Esophagus muscularis mucosa (tissue), 4 donors: ENCODE measurements around the gene BRD7. TPM values are rescaled to one million over a fixed set of nuclear protein-coding genes. Genes with fewer than 3 reads are reported as not detected.

Source experiments
- DNase-seq: peaks from one replicate; pipeline ENCODE4 v3.0.0-alpha.2; 2017; ENCODE audit errors: extremely low spot score
- H3K27ac ChIP-seq, 4 donors: fragments of 200-600 bp; sonication (generic); replicated peaks in 1 of 4; 1 replicate in 3 of 4; 2 replicates in 1 of 4; pipeline ENCODE4 v1.5.1; 2016 to 2019; ENCODE audit warnings: mild to moderate bottlenecking in 1 of 4
- H3K27me3 ChIP-seq, 4 donors: fragments of 200-600 bp; sonication (generic); one replicate each; pipeline versions ENCODE4 v1.5.1 to v1.6.0; 2016 to 2019
- H3K36me3 ChIP-seq, 4 donors: fragments of 200-600 bp; sonication (generic); one replicate each; pipeline ENCODE4 v1.5.1; 2016 to 2019
- H3K4me1 ChIP-seq, 4 donors: fragments of 200-600 bp; sonication (generic); one replicate each; pipeline ENCODE4 v1.5.1; 2016 to 2019
- H3K4me3 ChIP-seq, 4 donors: fragments of 200-600 bp; sonication (generic); 1 replicate in 2 of 4; 2 replicates in 2 of 4; pipeline ENCODE4 v1.5.1; 2016 to 2019; ENCODE audit warnings: mild to moderate bottlenecking in 4 of 4, moderate library complexity in 1 of 4
- H3K9me3 ChIP-seq, 4 donors: fragments of 200-600 bp; sonication (generic); 1 replicate in 3 of 4; 2 replicates in 1 of 4; pipeline ENCODE4 v1.5.1; 2016 to 2019
- CTCF ChIP-seq, 3 experiments: fragments of 200-600 bp in 2 of 3; fragments of 450-650 bp in 1 of 3; sonication (generic) in 2 of 3; IDR thresholded peaks; one replicate each; pipeline ENCODE4 v1.5.1; 2017 to 2019; ENCODE audit warnings: antibody characterized with exemption in 3 of 3, mild to moderate bottlenecking in 2 of 3, moderate library complexity in 1 of 3
- EP300 ChIP-seq: sonication (generic); formaldehyde crosslinking; IDR thresholded peaks from one replicate; pipeline ENCODE4 v1.6.1; 2017; ENCODE audit warnings: antibody characterized with exemption
- POLR2A ChIP-seq: fragments of 450-650 bp; IDR thresholded peaks from one replicate; pipeline ENCODE4 v1.6.1; 2017; ENCODE audit warnings: antibody characterized with exemption, moderate library complexity, mild to moderate bottlenecking, low read depth
- POLR2AphosphoS5 ChIP-seq, 2 donors: sonication (generic); formaldehyde crosslinking; IDR thresholded peaks; one replicate each; pipeline ENCODE4 v1.6.1; 2017; ENCODE audit warnings: antibody characterized with exemption in 2 of 2
- WGBS: methylation state at CpG from one replicate; pipeline ENCODE4 v1.1.5; 2018; 5-methylcytosine and 5-hydroxymethylcytosine counted together
- intact Hi-C: fragments of 100-400 bp; cut with DNase I; formaldehyde crosslinking; loops from one replicate; pipeline ENCODE4 v1.15.1; 2023
- total RNA-seq, 4 donors: library from RNA; depleted of rRNA; stranded (reverse); fragments of >200 nt; gene quantifications; one replicate each; pipeline versions ENCODE4 v1.1.0 to v1.2.1, GENCODE V29; 2016

BRD7 gene
- total RNA-seq, 4 donors from 2014 or later = 49.5 to 68.1 (median 56.5) TPM

GRCh38 chr16:50306287-50306686 lies 62.5 kb downstream of the BRD7 start:
- WGBS = 86% methylated on average over 3 of the region's 9 CpGs
- no peaks in the 10 kb centered on the region for H3K9me3 ChIP-seq
- peaks cover 0 to 18% (median 0%) of the 10 kb centered on the region in 4 donors for H3K36me3 ChIP-seq
- no peaks in the 10 kb centered on the region for H3K27me3 ChIP-seq
- DNase-seq = no peak
- TF ChIP-seq POLR2AphosphoS5 (IDR thresholded peaks at IDR 0.05) (no peak), EP300 (no peak), POLR2A (no peak), CTCF (IDR thresholded peaks at IDR 0.05) (no peak)
- no peak overlapping the region for H3K4me3 ChIP-seq
- intact Hi-C loops = no loop called here
- no peak overlapping the region for H3K27ac ChIP-seq
- H3K4me1 ChIP-seq = peaks cover 3 to 20% (median 17%) of the 10 kb centered on the region in 4 donors

GRCh38 chr16:50305441-50306061 lies 63.2 kb downstream of the BRD7 start:
- H3K36me3 ChIP-seq = peaks cover 0 to 23% (median 2%) of the 10 kb centered on the region in 4 donors
- DNase-seq = no peak
- intact Hi-C loops = no loop called here

GRCh38 chr16:50304467-50305440 lies 64.0 kb downstream of the BRD7 start:
- TF ChIP-seq CTCF (IDR thresholded peaks at IDR 0.05) = no peak
- no peak for TF ChIP-seq POLR2A
- TF ChIP-seq EP300 = no peak
- TF ChIP-seq POLR2AphosphoS5 (IDR thresholded peaks at IDR 0.05) = no peak
- DNase-seq = no peak
- Histone ChIP-seq H3K9me3 (no peaks in the 10 kb centered on the region), H3K27me3 (no peaks in the 10 kb centered on the region), H3K27ac (no peak overlapping the region), H3K36me3 (peaks cover 0 to 23% (median 2%) of the 10 kb centered on the region in 4 donors), H3K4me3 (no peak overlapping the region), H3K4me1 (peaks cover 3 to 21% (median 20%) of the 10 kb centered on the region in 4 donors)
- WGBS = 92% methylated on average over 16 of the region's 25 CpGs
- intact Hi-C loops = no loop called here

More at GRCh38 chr16:50305441-50306061, 63.2 kb downstream of the BRD7 start:
- no peaks in the 10 kb centered on the region for H3K9me3 ChIP-seq
- no peak overlapping the region for H3K27ac ChIP-seq
- H3K4me1 ChIP-seq = peaks cover 3 to 25% (median 22%) of the 10 kb centered on the region in 4 donors
- TF ChIP-seq POLR2AphosphoS5 (IDR thresholded peaks at IDR 0.05) (no peak), POLR2A (no peak), CTCF (IDR thresholded peaks at IDR 0.05) (no peak), EP300 (no peak)
- no peaks in the 10 kb centered on the region for H3K27me3 ChIP-seq
- no peak overlapping the region for H3K4me3 ChIP-seq
- WGBS = 83% methylated on average over 18 of the region's 21 CpGs

- no peak for TF ChIP-seq POLR2A
- no peak for TF ChIP-seq EP300
- no peak for TF ChIP-seq CTCF (IDR thresholded peaks at IDR 0.05)
- TF ChIP-seq POLR2AphosphoS5 (IDR thresholded peaks at IDR 0.05) = no peak
- no peak for DNase-seq
- H3K36me3 ChIP-seq = peaks cover 0 to 24% (median 2%) of the 10 kb centered on the region in 4 donors
- intact Hi-C loops = no loop called here
- H3K4me1 ChIP-seq = peaks cover 0 to 13% (median 12%) of the 10 kb centered on the region in 4 donors
- 90% methylated on average over 12 of the region's 33 CpGs for WGBS
- no peaks in the 10 kb centered on the region for H3K9me3 ChIP-seq
- H3K27me3 ChIP-seq = no peaks in the 10 kb centered on the region
- H3K27ac ChIP-seq = no peak overlapping the region
- H3K4me3 ChIP-seq = no peak overlapping the region
Observed at GRCh38 chr16:50303605-50304466, 65.0 kb downstream of the BRD7 start.
